Measurements from ENCODE around the gene PEAK1.

DNA sequence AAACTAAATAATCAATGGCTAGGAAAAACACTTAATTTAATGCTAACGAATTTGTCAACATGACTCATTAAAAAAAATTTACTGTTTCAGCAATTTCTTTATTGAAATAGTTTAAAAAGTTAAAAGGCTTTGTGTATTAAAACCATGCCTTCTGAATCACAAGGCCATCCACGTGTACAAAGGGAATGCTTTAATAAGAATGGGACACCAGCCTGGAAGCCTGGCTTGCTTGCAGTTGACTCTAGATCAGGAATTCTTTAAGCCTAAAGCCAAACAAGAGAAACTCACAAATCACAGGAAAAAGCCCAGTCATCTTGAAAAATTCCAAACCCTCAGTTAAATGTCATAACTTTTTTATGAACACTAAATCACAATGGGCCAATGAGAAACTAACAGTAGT, 137.6 kb downstream of the PEAK1 start:
- no peak for TF ChIP-seq POLR2A (IDR thresholded peaks at IDR 0.05; ENCODE audit: low read length)
- no peak for TF ChIP-seq GATA1 (IDR thresholded peaks at IDR 0.05; ENCODE audit: low read depth, low read length)

All from erythroblast (primary cell).